Testis (tissue), 3 donors: ENCODE results near the gene DDX31. TPM values are rescaled to one million over a fixed set of nuclear protein-coding genes. Genes with fewer than 3 reads are reported as not detected.
A peak's percentile ranks its signal among the peaks of the same experiment; 100 is the strongest.

Experiments
- DNase-seq: peaks from one replicate; pipeline ENCODE4 v3.0.0-alpha.2; 2019
- H3K27ac ChIP-seq, 2 donors: fragments of 200-600 bp; sonication (generic); one replicate each; pipeline ENCODE4 v1.5.1; 2019
- H3K27me3 ChIP-seq: fragments of 200-600 bp; sonication (generic); one replicate; pipeline ENCODE4 v1.5.1; 2019
- H3K36me3 ChIP-seq: fragments of 200-600 bp; sonication (generic); one replicate; pipeline ENCODE4 v1.5.1; 2017; ENCODE audit warnings: low read depth; ENCODE audit errors: missing control alignments
- H3K4me1 ChIP-seq: fragments of 200-600 bp; sonication (generic); one replicate; pipeline ENCODE4 v1.5.1; 2019
- H3K4me3 ChIP-seq, 2 donors: fragments of 200-600 bp; sonication (generic); one replicate each; pipeline ENCODE4 v1.5.1; 2017 to 2019
- H3K9me3 ChIP-seq: fragments of 200-600 bp; sonication (generic); one replicate; pipeline ENCODE4 v1.5.1; 2017
- CTCF ChIP-seq, 3 experiments: fragments of 450-650 bp in 2 of 3; fragments of 200-600 bp in 1 of 3; sonication (generic) in 1 of 3; IDR thresholded peaks; one replicate each; pipeline ENCODE4 v1.5.1; 2016 to 2019; ENCODE audit warnings: antibody characterized with exemption in 3 of 3, mild to moderate bottlenecking in 2 of 3, moderate library complexity in 1 of 3
- POLR2A ChIP-seq: fragments of 450-650 bp; IDR thresholded peaks from one replicate; pipeline ENCODE4 v1.6.1; 2017; ENCODE audit warnings: antibody characterized with exemption, mild to moderate bottlenecking, moderate library complexity
- WGBS, 2 donors: methylation state at CpG; one replicate each; pipeline ENCODE4 v1.1.5; 2018; 5-methylcytosine and 5-hydroxymethylcytosine counted together
- intact Hi-C: fragments of 100-400 bp; cut with DNase I; formaldehyde crosslinking; loops from one replicate; pipeline ENCODE4 v1.15.1; 2023; ENCODE audit warnings: low total_unique reads
- polyA plus RNA-seq: library from polyadenylated mRNA; stranded (reverse); fragments of 350-450 nt; fragmentation: Illumina TruSeq; extraction: RNeasy Lipid Tissue Mini Kit (QIAGEN cat#74804); gene quantifications from one replicate; pipeline ENCODE4 v1.2.3, GENCODE V29; 2014; ENCODE audit warnings: low read depth, low replicate concordance; ENCODE audit not compliant: insufficient read depth
- total RNA-seq, 2 donors: library from RNA; depleted of rRNA; stranded (reverse); fragments of >200 nt; gene quantifications; one replicate each; pipeline ENCODE4 v1.2.3, GENCODE V29; 2016

The DDX31 gene
- total and polyA plus RNA-seq, 3 donors from 2014 or later, result 17.9 to 24.2 (median 21.1) TPM

GRCh38 chr9:132579427-132579798 lies 90.4 kb downstream of the DDX31 start:
- Histone ChIP-seq H3K9me3 (no peaks in the 10 kb centered on the region), H3K36me3 (no peaks in the 10 kb centered on the region), H3K27ac (no peak overlapping the region), H3K4me1 (peaks cover 3% of the 10 kb centered on the region), H3K27me3 (no peaks in the 10 kb centered on the region), H3K4me3 (no peak overlapping the region)
- intact Hi-C loops, result no loop called here
- TF ChIP-seq POLR2A (no peak), CTCF (IDR thresholded peaks at IDR 0.05) (no peak)
- 13 to 33% methylated on average over 15 of the region's 15 CpGs for WGBS, 2 donors
- no peak for DNase-seq

- no peak for DNase-seq
- TF ChIP-seq POLR2A, result no peak
- no peak for TF ChIP-seq CTCF (IDR thresholded peaks at IDR 0.05)
- Histone ChIP-seq H3K4me1 (peaks cover 3% of the 10 kb centered on the region), H3K4me3 (no peak overlapping the region), H3K9me3 (no peaks in the 10 kb centered on the region), H3K27ac (no peak overlapping the region), H3K27me3 (no peaks in the 10 kb centered on the region), H3K36me3 (no peaks in the 10 kb centered on the region)
- 68 to 69% methylated on average over 7 of the region's 7 CpGs for WGBS, 2 donors
- intact Hi-C loops, result no loop called here
Measured at GRCh38 chr9:132578367-132578932, 91.3 kb downstream of the DDX31 start.

GRCh38 chr9:132577119-132577518 lies 92.7 kb downstream of the DDX31 start:
- peaks cover 3% of the 10 kb centered on the region for H3K4me1 ChIP-seq
- intact Hi-C loops, result no loop called here
- no peaks in the 10 kb centered on the region for H3K27me3 ChIP-seq

GRCh38 chr9:132575811-132576210 lies 94.0 kb downstream of the DDX31 start:
- no peaks in the 10 kb centered on the region for H3K9me3 ChIP-seq
- H3K27me3 ChIP-seq, result no peaks in the 10 kb centered on the region
- H3K4me3 ChIP-seq, result no peak overlapping the region
- H3K27ac ChIP-seq, result no peak overlapping the region
- no peak for DNase-seq
- intact Hi-C loops, result no loop called here
- WGBS, 2 donors, result 73 to 87% methylated on average over 5 of the region's 5 CpGs
- no peaks in the 10 kb centered on the region for H3K4me1 ChIP-seq
- no peaks in the 10 kb centered on the region for H3K36me3 ChIP-seq
- TF ChIP-seq CTCF (IDR thresholded peaks at IDR 0.05), result no peak
- no peak for TF ChIP-seq POLR2A

More at GRCh38 chr9:132577119-132577518, 92.7 kb downstream of the DDX31 start:
- no peak overlapping the region for H3K4me3 ChIP-seq
- H3K36me3 ChIP-seq, result no peaks in the 10 kb centered on the region
- H3K27ac ChIP-seq, result no peak overlapping the region
- no peak for DNase-seq
- H3K9me3 ChIP-seq, result no peaks in the 10 kb centered on the region
- no peak for TF ChIP-seq POLR2A
- no peak for TF ChIP-seq CTCF (IDR thresholded peaks at IDR 0.05)

GRCh38 chr9:132575005-132575609 lies 94.7 kb downstream of the DDX31 start:
- H3K4me3 ChIP-seq, result no peak overlapping the region
- no peaks in the 10 kb centered on the region for H3K27me3 ChIP-seq
- H3K36me3 ChIP-seq, result no peaks in the 10 kb centered on the region
- DNase-seq, result peak; percentile 85
- intact Hi-C loops, result no loop called here
- no peak overlapping the region for H3K27ac ChIP-seq
- no peaks in the 10 kb centered on the region for H3K4me1 ChIP-seq
- H3K9me3 ChIP-seq, result no peaks in the 10 kb centered on the region
- no peak for TF ChIP-seq POLR2A
- peak; percentile 69 to 78 (median 72) for TF ChIP-seq CTCF (IDR thresholded peaks at IDR 0.05)
- 29 to 34% methylated on average over 10 to 16 of the region's 16 CpGs for WGBS, 2 donors
